MG63 (cell line): ENCODE data around the gene LYRM1. TPM values are rescaled to one million over a fixed set of nuclear protein-coding genes. Genes with fewer than 3 reads are reported as not detected.
"Not testable (repeated sequence)": the region's sequence is repeated elsewhere in the genome, so short reads cannot be mapped to it uniquely, and the experiment has no call there.

Experiments
- DNase-seq: peaks from one replicate; pipeline ENCODE4 v3.0.0-alpha.2; 2020
- H3K27me3 ChIP-seq: fragments of 250-450 bp; sonication (Bioruptor Pico); 2 replicates; pipeline ENCODE4 v1.5.1; 2020; ENCODE audit warnings: mild to moderate bottlenecking, moderate library complexity
- H3K36me3 ChIP-seq: fragments of 250-450 bp; sonication (Bioruptor Pico); 2 replicates; pipeline ENCODE4 v1.5.1; 2020; ENCODE audit warnings: mild to moderate bottlenecking, moderate library complexity
- H3K4me3 ChIP-seq: fragments of 250-450 bp; sonication (Bioruptor Pico); 2 replicates; pipeline ENCODE4 v1.5.1; 2020; ENCODE audit warnings: mild to moderate bottlenecking, moderate library complexity
- H3K9me3 ChIP-seq: fragments of 250-450 bp; sonication (Bioruptor Pico); 2 replicates; pipeline ENCODE4 v1.5.1; 2020; ENCODE audit warnings: mild to moderate bottlenecking, moderate library complexity
- total RNA-seq: library from RNA; depleted of rRNA; stranded (reverse); fragments of >200 nt; shearing (Covaris generic); gene quantifications from 2 replicates; pipeline ENCODE4 v1.2.3, GENCODE V29; 2014; ENCODE audit warnings: low replicate concordance; rRNA removed

Gene LYRM1
- total RNA-seq, 1 experiment from 2014 or later = 65.9 TPM

GRCh38 chr16:20973201-20973600 is 72.6 kb downstream of the LYRM1 start:
- H3K27me3 ChIP-seq, H3K4me3 ChIP-seq, H3K36me3 ChIP-seq, H3K9me3 ChIP-seq, DNase-seq: not testable (repeated sequence)

Other genes starting within 250 kb of the LYRM1 start
- not detected in 2 replicates for gene ACSM1, start 203.1 kb upstream of the LYRM1 start, total RNA-seq
- 37.5 and 37.9 TPM in 2 replicates for gene THUMPD1, start 159.0 kb upstream of the LYRM1 start, total RNA-seq
- gene ACSM3, start 136.8 kb upstream of the LYRM1 start, total RNA-seq = 0.23 TPM in 1 of 2 replicates, not detected in the other
- 14.1 and 24.4 TPM in 2 replicates for gene ERI2, start 94.3 kb upstream of the LYRM1 start, total RNA-seq
- gene REXO5, start 94.2 kb upstream of the LYRM1 start, total RNA-seq = 16.2 and 28.8 TPM in 2 replicates
- gene DCUN1D3, start 413 bp upstream of the LYRM1 start, total RNA-seq = 15.6 and 16.8 TPM in 2 replicates